Measurements from ENCODE around the gene MALT1.
A peak's percentile ranks its signal among the peaks of the same experiment; 100 is the strongest.

Gene MALT1

GRCh38 chr18:58670404-58671110 is 708 bp upstream of the MALT1 start:
- no peak for DNase-seq (ENCODE audit: low read depth)
- TF ChIP-seq, protein P1, sequence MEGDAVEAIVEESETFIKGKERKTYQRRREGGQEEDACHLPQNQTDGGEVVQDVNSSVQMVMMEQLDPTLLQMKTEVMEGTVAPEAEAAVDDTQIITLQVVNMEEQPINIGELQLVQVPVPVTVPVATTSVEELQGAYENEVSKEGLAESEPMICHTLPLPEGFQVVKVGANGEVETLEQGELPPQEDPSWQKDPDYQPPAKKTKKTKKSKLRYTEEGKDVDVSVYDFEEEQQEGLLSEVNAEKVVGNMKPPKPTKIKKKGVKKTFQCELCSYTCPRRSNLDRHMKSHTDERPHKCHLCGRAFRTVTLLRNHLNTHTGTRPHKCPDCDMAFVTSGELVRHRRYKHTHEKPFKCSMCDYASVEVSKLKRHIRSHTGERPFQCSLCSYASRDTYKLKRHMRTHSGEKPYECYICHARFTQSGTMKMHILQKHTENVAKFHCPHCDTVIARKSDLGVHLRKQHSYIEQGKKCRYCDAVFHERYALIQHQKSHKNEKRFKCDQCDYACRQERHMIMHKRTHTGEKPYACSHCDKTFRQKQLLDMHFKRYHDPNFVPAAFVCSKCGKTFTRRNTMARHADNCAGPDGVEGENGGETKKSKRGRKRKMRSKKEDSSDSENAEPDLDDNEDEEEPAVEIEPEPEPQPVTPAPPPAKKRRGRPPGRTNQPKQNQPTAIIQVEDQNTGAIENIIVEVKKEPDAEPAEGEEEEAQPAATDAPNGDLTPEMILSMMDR (IDR thresholded peaks at IDR 0.05; ENCODE audit: control insufficient read depth, extremely low read depth, insufficient read depth) = no peak
- peak overlapping the region; percentile 88 for H3K4me3 ChIP-seq (ENCODE audit: low read depth, low read length)

DNA sequence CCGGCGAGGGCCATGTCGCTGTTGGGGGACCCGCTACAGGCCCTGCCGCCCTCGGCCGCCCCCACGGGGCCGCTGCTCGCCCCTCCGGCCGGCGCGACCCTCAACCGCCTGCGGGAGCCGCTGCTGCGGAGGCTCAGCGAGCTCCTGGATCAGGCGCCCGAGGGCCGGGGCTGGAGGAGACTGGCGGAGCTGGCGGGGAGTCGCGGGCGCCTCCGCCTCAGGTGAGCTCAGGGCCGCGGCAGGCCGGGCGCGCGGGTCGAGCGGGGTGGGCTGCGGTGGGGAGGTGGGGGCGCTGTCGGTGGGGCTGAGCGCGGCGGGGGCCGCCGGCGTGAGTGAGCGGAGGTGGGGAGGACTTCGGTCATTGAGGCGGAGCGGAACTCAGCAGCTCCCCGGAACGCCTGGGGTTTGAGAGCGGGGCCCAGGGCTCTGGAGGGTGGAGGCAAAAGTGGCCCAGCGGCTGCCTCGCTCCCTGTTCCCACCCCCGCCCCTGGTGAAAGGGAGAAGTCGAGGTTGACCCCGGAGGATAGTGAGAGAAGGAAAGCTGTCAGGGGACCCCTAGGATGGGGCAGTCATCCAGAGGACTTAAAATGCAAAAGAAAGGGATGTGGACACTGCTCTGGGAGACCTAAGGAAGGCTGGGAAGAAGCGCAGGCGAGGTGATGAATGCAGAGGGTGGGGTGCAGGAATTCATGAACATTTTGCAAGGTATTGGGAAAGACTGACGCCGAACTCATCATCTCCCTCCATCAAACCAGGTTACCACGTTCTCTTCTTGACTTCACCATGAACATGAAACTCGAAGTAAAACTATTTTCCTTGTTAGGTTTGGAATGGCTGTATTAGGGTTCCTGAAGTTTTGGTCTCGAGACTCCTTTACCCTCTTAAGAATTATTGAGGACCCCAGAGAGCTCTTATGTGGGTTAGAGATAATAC is 633 bp downstream of the MALT1 start:
- TF ChIP-seq, protein P1 (IDR thresholded peaks at IDR 0.05; ENCODE audit: control insufficient read depth, extremely low read depth, insufficient read depth) = peak; percentile 9; the same call in 1 of the 2 replicates
- H3K4me3 ChIP-seq (ENCODE audit: low read depth, low read length) = peak overlapping the region; percentile 88
- DNase-seq (ENCODE audit: low read depth) = no peak

- TF ChIP-seq, protein P1 (IDR thresholded peaks at IDR 0.05; ENCODE audit: control insufficient read depth, extremely low read depth, insufficient read depth) = no peak
- no peak for DNase-seq (ENCODE audit: low read depth)
- H3K4me3 ChIP-seq (ENCODE audit: low read depth, low read length) = peak overlapping the region; percentile 88
Observed at GRCh38 chr18:58674159-58674558, 2.9 kb downstream of the MALT1 start.

DNA sequence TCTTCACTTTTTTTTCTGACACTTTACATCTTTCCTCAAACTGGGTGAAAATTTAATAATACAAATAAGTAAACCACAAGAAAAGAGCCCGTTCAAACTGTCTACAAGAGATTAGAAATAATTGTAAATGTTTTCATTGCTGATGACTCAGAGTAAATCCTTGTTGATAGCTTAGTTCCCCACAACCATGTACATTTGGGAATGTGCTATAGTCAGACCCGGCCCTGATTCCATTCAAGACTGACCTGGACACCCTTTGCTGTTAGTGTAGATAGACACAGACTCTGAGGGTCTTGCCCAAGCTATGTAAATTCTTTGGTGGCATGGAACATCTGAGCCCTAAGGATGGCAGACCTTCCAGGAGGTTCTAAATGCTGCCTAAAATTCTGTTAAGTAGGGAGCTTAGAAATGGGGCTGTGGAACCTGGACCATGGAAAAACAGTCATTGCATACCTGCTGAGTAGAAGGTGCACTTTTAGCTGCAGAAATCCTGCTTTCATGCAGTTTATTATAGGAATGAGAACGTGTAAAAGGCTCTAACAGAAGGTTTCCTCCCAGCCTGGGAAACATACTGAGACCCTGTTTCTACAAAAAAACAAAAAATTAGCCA is 3.7 kb downstream of the MALT1 start:
- peak overlapping the region; percentile 88 for H3K4me3 ChIP-seq (ENCODE audit: low read depth, low read length)
- no peak for DNase-seq (ENCODE audit: low read depth)
- TF ChIP-seq, protein P1 (IDR thresholded peaks at IDR 0.05; ENCODE audit: control insufficient read depth, extremely low read depth, insufficient read depth) = no peak

GRCh38 chr18:58676270-58676669 is 5.0 kb downstream of the MALT1 start:
- TF ChIP-seq, protein P1 (IDR thresholded peaks at IDR 0.05; ENCODE audit: control insufficient read depth, extremely low read depth, insufficient read depth) = no peak
- H3K4me3 ChIP-seq (ENCODE audit: low read depth, low read length) = no peak overlapping the region
- DNase-seq (ENCODE audit: low read depth) = no peak

GRCh38 chr18:58682429-58683069 is 11.3 kb downstream of the MALT1 start:
- TF ChIP-seq, protein P1 (IDR thresholded peaks at IDR 0.05; ENCODE audit: control insufficient read depth, extremely low read depth, insufficient read depth) = no peak
- peak; percentile 55 for DNase-seq (ENCODE audit: low read depth)
- no peak overlapping the region for H3K4me3 ChIP-seq (ENCODE audit: low read depth, low read length)

All from LNCaP clone FGC (cell line).